GM21723 (cell line): ENCODE data around the gene IL21.
"Not testable (repeated sequence)": the region's sequence is repeated elsewhere in the genome, so short reads cannot be mapped to it uniquely, and the experiment has no call there.

Source experiments
- ATAC-seq: cut with Tn5 transposase; IDR thresholded peaks from one replicate; pipeline ENCODE4 v1.9.1; 2021; ENCODE audit warnings: mild to moderate bottlenecking, moderate library complexity; ENCODE audit not compliant: unreplicated experiment

The IL21 gene

GRCh38 chr4:122583906-122584305 lies 37.0 kb downstream of the IL21 start:
- no peak for ATAC-seq

DNA sequence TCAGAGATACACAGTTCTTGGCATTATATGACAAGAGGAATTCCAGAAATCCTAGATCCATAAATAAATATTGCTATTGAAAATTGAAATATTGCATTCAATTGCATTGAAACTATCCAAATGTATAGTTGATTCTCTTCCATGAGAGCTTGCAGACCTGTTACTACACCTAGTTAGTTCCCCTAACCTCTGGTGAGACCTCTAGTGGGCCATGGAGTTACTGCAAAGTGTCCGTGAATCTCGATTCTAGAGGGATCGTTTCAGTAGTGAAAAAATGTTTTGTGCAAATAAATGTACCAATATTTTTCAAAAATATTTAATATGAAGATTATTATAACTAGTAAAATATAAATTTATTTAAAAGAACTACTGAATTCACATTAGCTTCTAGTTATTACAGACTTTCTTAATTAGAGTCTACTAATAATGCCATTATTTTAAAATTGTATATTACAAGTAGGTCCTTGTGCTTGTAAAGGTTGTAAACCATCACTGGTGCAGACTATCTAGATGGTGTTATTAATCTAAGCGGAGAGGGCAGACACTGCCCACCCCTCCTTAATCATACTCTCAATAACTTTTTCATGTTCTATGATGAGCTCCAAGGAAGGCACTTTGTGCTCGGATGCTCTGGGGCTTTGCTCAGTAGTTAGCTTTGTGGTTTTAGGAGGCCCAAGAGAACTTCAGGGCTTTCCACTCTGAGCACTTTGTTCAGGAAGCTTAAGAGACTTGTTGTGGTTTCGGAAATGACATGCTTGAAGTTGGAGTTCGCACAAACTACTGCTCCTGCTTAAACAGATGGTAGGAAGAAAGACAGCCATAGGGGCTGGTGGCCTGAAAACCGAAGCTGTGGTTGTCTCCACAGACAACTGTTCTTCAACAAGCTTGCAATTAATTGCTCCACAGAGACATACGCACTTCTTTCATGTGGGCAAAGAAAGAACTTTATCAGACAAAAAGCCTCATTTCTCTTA lies 42.8 kb downstream of the IL21 start:
- ATAC-seq = peak; percentile 92

GRCh38 chr4:122577189-122577553 lies 43.7 kb downstream of the IL21 start:
- no peak for ATAC-seq

DNA sequence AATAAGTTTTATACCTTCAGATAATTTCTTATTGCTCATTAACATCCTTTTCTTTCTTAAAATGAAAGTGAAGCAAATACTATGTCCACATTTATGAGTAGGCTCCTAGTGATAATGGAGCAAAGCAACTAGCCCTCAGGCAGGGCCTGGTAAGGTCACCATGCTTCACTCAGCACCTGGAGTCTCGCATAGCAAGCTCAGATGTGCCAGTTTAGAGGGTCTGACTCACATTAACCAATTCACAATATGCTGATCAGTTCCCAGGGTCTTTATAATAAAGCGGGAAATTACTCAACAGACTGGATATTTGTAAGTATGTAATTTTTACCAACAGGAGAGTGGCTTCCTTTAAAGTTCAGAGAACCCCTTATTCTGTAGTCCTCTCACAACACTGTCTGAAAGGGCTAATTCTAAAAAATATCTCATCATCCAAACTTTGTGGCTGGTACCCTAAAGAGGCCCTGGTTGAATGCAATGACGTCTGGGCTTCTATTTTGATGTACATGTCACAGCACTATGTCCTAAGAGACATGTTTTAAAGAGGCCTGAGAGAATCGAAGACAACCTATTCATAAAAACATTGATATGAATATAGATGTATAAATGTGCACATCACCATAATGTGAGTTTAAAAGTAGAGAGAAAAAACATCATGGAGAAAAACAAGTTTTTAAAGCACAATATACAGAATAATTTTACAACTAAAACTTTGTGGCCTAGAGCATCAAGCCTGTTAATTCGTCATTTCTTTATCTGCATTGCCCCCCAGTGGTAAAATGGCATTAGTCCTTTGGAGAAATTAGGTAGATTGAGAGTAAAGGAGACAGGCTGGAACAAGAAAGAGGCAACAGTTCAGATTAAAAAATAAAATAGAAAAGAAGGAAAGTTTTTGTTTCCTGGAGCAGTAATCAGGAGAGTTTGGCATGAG lies 44.3 kb downstream of the IL21 start:
- ATAC-seq = peak; percentile 67

DNA sequence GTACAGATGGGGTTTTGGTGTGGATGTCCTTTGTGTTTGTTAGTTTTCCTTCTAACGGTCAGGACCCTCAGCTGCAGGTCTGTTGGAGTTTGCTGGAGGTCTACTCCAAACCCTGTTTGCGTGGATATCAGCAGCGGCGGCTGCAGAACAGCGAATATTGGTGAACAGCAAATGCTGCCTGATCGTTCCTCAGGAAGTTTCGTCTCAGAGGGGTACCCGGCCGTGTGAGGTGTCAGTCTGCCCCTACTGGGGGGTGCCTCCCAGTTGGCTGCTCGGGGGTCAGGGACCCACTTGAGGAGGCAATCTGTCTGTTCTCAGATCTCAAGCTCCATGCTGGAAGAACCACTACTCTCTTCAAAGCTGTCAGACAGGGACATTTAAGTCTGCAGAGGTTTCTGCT lies 46.5 kb downstream of the IL21 start:
- ATAC-seq = not testable (repeated sequence)

DNA sequence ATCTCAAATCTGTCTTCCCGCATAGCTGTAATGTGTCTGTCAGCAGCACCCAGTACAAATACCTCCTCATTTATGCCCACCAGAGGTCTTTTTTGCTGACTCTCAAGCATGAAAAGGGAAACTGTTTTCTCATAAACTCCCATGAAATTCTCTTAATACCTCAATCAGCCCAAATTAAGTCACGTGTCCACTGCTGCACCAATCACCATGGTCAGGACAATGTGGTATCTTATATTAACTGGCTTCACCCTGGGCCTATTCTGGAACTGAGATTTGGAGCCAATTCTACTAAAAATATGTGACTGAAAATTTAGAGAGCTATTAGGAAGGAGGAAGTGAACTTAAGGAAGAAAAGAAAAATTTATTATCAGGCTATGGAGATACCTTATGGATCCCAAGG lies 58.4 kb downstream of the IL21 start:
- no peak for ATAC-seq
